K562 (cell line): ENCODE measurements around the gene RNF2. TPM values are rescaled to one million over a fixed set of nuclear protein-coding genes. Genes with fewer than 3 reads are reported as not detected.
A peak's percentile ranks its signal among the peaks of the same experiment; 100 is the strongest.

Experiments
- ATAC-seq: fragments of 200-7000 bp; cut with Tn5 transposase; 3 replicates; pipeline ENCODE4 v1.9.1; 2020; ENCODE audit warnings: moderate library complexity
- BruUV-seq: library from RNA; stranded (reverse); fragments of 400-500 nt; replicated peaks from 2 replicates; lab custom pipeline; 2021; lab: Mats Ljungman, UMichigan
- CTCF ChIA-PET: fragments of 300-600 bp; formaldehyde crosslinking; extraction: SDS; loops from one replicate; lab custom pipeline; 2021; ENCODE audit warnings: low intra/inter-chr PET ratio; lab: Yijun Ruan, JAX
- POLR2A ChIA-PET: fragments of 300-600, 350-650 bp; sonication (Branson Sonifier 250); formaldehyde crosslinking; extraction: SDS; loops from one replicate; lab custom pipeline; 2021; ENCODE audit warnings: antibody characterized with exemption, inconsistent platforms; lab: Yijun Ruan, JAX
- DNase-seq, 4 experiments: peaks; one replicate each; pipeline versions ENCODE4 v3.0.0 to v3.0.0-alpha.2; 2011 to 2018; ENCODE audit warnings: low spot score in 3 of 4, mixed read lengths in 3 of 4; ENCODE audit errors: extremely low read depth in 1 of 4
- FAIRE-seq: peaks from 2 replicates; lab custom pipeline; 2011; peaks lifted over from hg19 to GRCh38; lab: Jason Lieb, UNC
- H2AFZ ChIP-seq: 2 replicates; pipeline ENCODE4 v1.6.0; 2011; ENCODE audit warnings: low read depth, low read length, control low read depth, inconsistent platforms
- H3K27ac ChIP-seq: fragments of 200-600 bp; 3 replicates; pipeline ENCODE4 v1.8.0; 2011; ENCODE audit warnings: low read depth, mild to moderate bottlenecking, control low read depth, inconsistent platforms, low read length, moderate library complexity, mixed read lengths; ENCODE audit errors: extremely low read depth
- H3K27me3 ChIP-seq, 2 experiments: fragments of 300-600 bp in 1 of 2; 2 replicates in 1 of 2; 3 replicates in 1 of 2; pipeline versions ENCODE4 v1.6.0 to v1.8.0; 2011; ENCODE audit warnings: inconsistent platforms in 2 of 2, low read length in 2 of 2, mild to moderate bottlenecking in 1 of 2, mixed read lengths in 1 of 2, moderate library complexity in 1 of 2; ENCODE audit not compliant: control insufficient read depth in 2 of 2, insufficient read depth in 2 of 2
- H3K36me3 ChIP-seq: fragments of 300-600 bp; 3 replicates; pipeline ENCODE4 v1.8.0; 2011; ENCODE audit warnings: mild to moderate bottlenecking, low read length, inconsistent platforms; ENCODE audit not compliant: control insufficient read depth, insufficient read depth
- H3K4me1 ChIP-seq, 2 experiments: fragments of 200-600 bp in 1 of 2; replicated peaks in 1 of 2; 2 replicates in 1 of 2; 3 replicates in 1 of 2; pipeline versions ENCODE4 v1.5.1 to v1.8.0; 2011; ENCODE audit warnings: inconsistent platforms in 2 of 2, low read length in 2 of 2, mild to moderate bottlenecking in 1 of 2, mixed read lengths in 1 of 2, moderate library complexity in 1 of 2; ENCODE audit not compliant: control insufficient read depth in 2 of 2, insufficient read depth in 2 of 2
- H3K4me2 ChIP-seq: 2 replicates; pipeline ENCODE4 v1.6.1; 2011; ENCODE audit warnings: low read length, control low read depth, inconsistent platforms, mixed read lengths; ENCODE audit not compliant: insufficient read depth
- H3K4me3 ChIP-seq: fragments of 200-600 bp; sonication (generic), shearing (Covaris generic); 2 replicates; pipeline ENCODE4 v1.5.1; 2016; ENCODE audit warnings: control low read depth, inconsistent platforms
- H3K79me2 ChIP-seq: fragments of 200-600 bp; 3 replicates; pipeline ENCODE4 v1.8.0; 2011; ENCODE audit warnings: low read length, inconsistent platforms; ENCODE audit not compliant: control insufficient read depth, insufficient read depth
- H3K9ac ChIP-seq, 2 experiments: 2 replicates each; pipeline versions ENCODE4 v1.6.0 to v1.6.1; 2011; ENCODE audit warnings: low read depth in 2 of 2, low read length in 2 of 2, control low read depth in 1 of 2, inconsistent platforms in 1 of 2, mild to moderate bottlenecking in 1 of 2, mixed read lengths in 1 of 2; ENCODE audit not compliant: insufficient read depth in 1 of 2
- H3K9me1 ChIP-seq: one replicate; pipeline ENCODE4 v1.6.0; 2011; ENCODE audit warnings: inconsistent platforms, mild to moderate bottlenecking, low read length, moderate library complexity; ENCODE audit not compliant: control insufficient read depth, insufficient read depth
- H3K9me3 ChIP-seq: replicated peaks from 2 replicates; pipeline ENCODE4 v1.5.1; 2011; ENCODE audit warnings: low read depth, low read length, inconsistent platforms; ENCODE audit not compliant: control insufficient read depth, insufficient read depth
- H4K20me1 ChIP-seq: replicated peaks from 2 replicates; pipeline ENCODE4 v1.6.1; 2011; ENCODE audit warnings: low read length, inconsistent platforms, mixed read lengths; ENCODE audit not compliant: control insufficient read depth, insufficient read depth
- BRD9 ChIP-seq: fragments of 450-650 bp; IDR thresholded peaks from 2 replicates; pipeline ENCODE4 v1.6.1; 2018; ENCODE audit warnings: low read depth; ENCODE audit not compliant: partially characterized antibody
- CHCHD3 ChIP-seq: fragments of 250-450 bp; sonication (Bioruptor Pico); IDR thresholded peaks from 2 replicates; pipeline ENCODE4 v2.1.2; 2022; ENCODE audit warnings: mild to moderate bottlenecking
- JUN ChIP-seq, 2 experiments: sonication (generic) in 1 of 2; formaldehyde crosslinking in 1 of 2; IDR thresholded peaks; 2 replicates each; pipeline versions ENCODE4 v1.6.1 to v1.8.0; 2012 to 2022; ENCODE audit warnings: borderline replicate concordance in 2 of 2, mild to moderate bottlenecking in 2 of 2, improper control_type of control experiment in 1 of 2, low read depth in 1 of 2, low read length in 1 of 2, missing genetic modification reagents in 1 of 2
- MBD2 ChIP-seq: sonication (generic); IDR thresholded peaks from 2 replicates; pipeline ENCODE4 v1.6.1; 2016; ENCODE audit warnings: low read depth, borderline replicate concordance
- MEIS2 ChIP-seq: fragments of 450-650 bp; IDR thresholded peaks from 2 replicates; pipeline ENCODE4 v1.6.1; 2014; ENCODE audit warnings: mild to moderate bottlenecking; ENCODE audit not compliant: partially characterized antibody
- PURB ChIP-seq: sonication (generic); formaldehyde crosslinking; IDR thresholded peaks from 2 replicates; pipeline ENCODE4 v1.9.0; 2021; ENCODE audit warnings: low read depth, mild to moderate bottlenecking, missing genetic modification reagents
- RCOR1 ChIP-seq, 2 experiments: IDR thresholded peaks; 2 replicates each; pipeline ENCODE4 v1.6.1; 2012; ENCODE audit warnings: low read depth in 2 of 2, low read length in 2 of 2, borderline replicate concordance in 1 of 2, improper control_type of control experiment in 1 of 2
- RNF219 ChIP-seq: fragments of 250-450 bp; sonication (Bioruptor Pico); IDR thresholded peaks from 2 replicates; pipeline ENCODE4 v1.5.0; 2022; ENCODE audit warnings: mild to moderate bottlenecking
- SMAD4 ChIP-seq: fragments of 250-450 bp; sonication (Bioruptor Pico); conservative IDR thresholded peaks from 2 replicates; pipeline ENCODE4 v1.8.0; 2021; ENCODE audit warnings: inconsistent platforms, mild to moderate bottlenecking, moderate library complexity
- SNAPC5 ChIP-seq: fragments of 250-450 bp; sonication (Bioruptor Pico); IDR thresholded peaks from 2 replicates; pipeline ENCODE4 v1.8.0; 2021; ENCODE audit warnings: moderate library complexity, mild to moderate bottlenecking, inconsistent platforms
- SREBF2 ChIP-seq: sonication (generic); formaldehyde crosslinking; IDR thresholded peaks from 2 replicates; pipeline ENCODE4 v1.4.0; 2020; ENCODE audit warnings: mild to moderate bottlenecking, missing genetic modification reagents
- ZBTB26 ChIP-seq: fragments of 450-650 bp; formaldehyde crosslinking; IDR thresholded peaks from 2 replicates; pipeline ENCODE4 v1.4.0; 2022; ENCODE audit warnings: missing genetic modification characterization
- ZKSCAN3 ChIP-seq: fragments of 250-450 bp; sonication (Bioruptor Pico); IDR thresholded peaks from 2 replicates; pipeline ENCODE4 v1.4.0; 2020
- ZNF23 ChIP-seq: fragments of 250-450 bp; sonication (Bioruptor Pico); IDR thresholded peaks from 2 replicates; pipeline ENCODE4 v1.4.0; 2020; ENCODE audit warnings: mild to moderate bottlenecking
- ZNF316 ChIP-seq: fragments of 450-650 bp; IDR thresholded peaks from 2 replicates; pipeline ENCODE4 v1.6.1; 2016
- ZNF347 ChIP-seq: fragments of 450-650 bp; formaldehyde crosslinking; IDR thresholded peaks from 2 replicates; pipeline ENCODE4 v1.4.0; 2020; ENCODE audit warnings: low read depth, mild to moderate bottlenecking, moderate library complexity
- ZNF584 ChIP-seq: fragments of 200-800 bp; sonication (Bioruptor generic); IDR thresholded peaks from 2 replicates; pipeline ENCODE4 v1.6.1; 2016; ENCODE audit warnings: low read depth, mild to moderate bottlenecking, missing genetic modification characterization, missing compliant biosample characterization
- ZNF644 ChIP-seq: fragments of 200-800 bp; sonication (Bioruptor generic); IDR thresholded peaks from 2 replicates; pipeline ENCODE4 v1.6.1; 2016; ENCODE audit warnings: low read depth, missing genetic modification characterization, missing compliant biosample characterization
- ZNF830 ChIP-seq: fragments of 250-450 bp; sonication (Bioruptor Pico); IDR thresholded peaks from 2 replicates; pipeline ENCODE4 v1.5.0; 2021; ENCODE audit warnings: mild to moderate bottlenecking
- WGBS: fragments of 100-300 bp; shearing (Covaris generic); methylation state at CpG from one replicate; pipeline ENCODE4 v1.1.6; 2016; ENCODE audit warnings: low coverage, mixed read lengths; ENCODE audit not compliant: insufficient coverage; ENCODE audit errors: missing lambda C conversion rate; 5-methylcytosine and 5-hydroxymethylcytosine counted together
- in situ Hi-C: fragments of 300-500 bp; cut with MboI; formaldehyde crosslinking; loops from 4 replicates; pipeline ENCODE4 v1.15.0; 2018; ENCODE audit warnings: inconsistent platforms, mixed read lengths
- intact Hi-C: fragments of 100-400 bp; cut with micrococcal nuclease; formaldehyde crosslinking; loops from 2 replicates; pipeline ENCODE4 v1.14.2; 2022
- polyA plus RNA-seq, 8 experiments: library from polyadenylated mRNA; depleted of rRNA in 4 of 8; stranded (reverse) in 5 of 8; unstranded in 3 of 8; fragments of >200 nt; fragmentation: Nextera tagmentation in 2 of 8; fragmentation: Illumina TruSeq in 1 of 8; extraction: Ambion mirVana in 2 of 8; extraction: Trizol in 1 of 8; gene quantifications; 2 replicates each; pipeline versions ENCODE4 v1.2.1 to v1.2.3, GENCODE V29; 2011 to 2014; ENCODE audit warnings: inconsistent platforms in 1 of 8, missing spikeins in 1 of 8
- total RNA-seq, 7 experiments: library from RNA; depleted of rRNA in 6 of 7; stranded (reverse); fragments of >200 nt in 6 of 7; fragmentation: Illumina TruSeq in 2 of 7; extraction: Trizol in 2 of 7; gene quantifications; 2 replicates each; pipeline versions ENCODE4 v1.2.1 to v1.2.3, GENCODE V29; 2011 to 2021; ENCODE audit warnings: low replicate concordance in 1 of 7

The RNF2 gene
- total and polyA plus RNA-seq, 9 of the 15 experiments (the other 6 are each of a cell fraction or from before 2014, with no cell fraction given), result 7.1 to 66.5 (median 32.9) TPM

- Histone ChIP-seq H4K20me1 (no peaks in the 10 kb centered on the region), H3K9me3 (no peaks in the 10 kb centered on the region), H3K27ac (no peak overlapping the region), H3K9me1 (no peaks in the 10 kb centered on the region), H3K79me2 (no peaks in the 10 kb centered on the region), H3K4me1 (peaks cover 0 to 25% of the 10 kb centered on the region in 2 experiments; a peak in 3 of 5 replicates), H3K9ac (no peak overlapping the region), H3K4me3 (no peak overlapping the region), H3K27me3 (no peaks in the 10 kb centered on the region), H3K36me3 (no peaks in the 10 kb centered on the region), H3K4me2 (no peak overlapping the region), H2AFZ (no peak overlapping the region)
- WGBS, result 37% methylated on average over 3 of the region's 3 CpGs
- DNase-seq, result peak in 1 of 4 experiments; percentile 9
- in situ Hi-C loops, result no loop called here
- no TSS peak for BruUV-seq
- no peak for FAIRE-seq
- no peak; the same call in 2 of the 3 replicates for ATAC-seq
- ChIA-PET POLR2A (interaction anchor here (0.7 to 1.3 kb wide), 5 partner anchors 8 to 1414 kb away, joined by 3 read pairs; no protein-coding TSS in a partner anchor), CTCF (no interaction called here)
- intact Hi-C loops, result no loop called here
- TF ChIP-seq ZKSCAN3 (CRISPR knock-in tag), result no peak
- TF ChIP-seq SNAPC5, result no peak
- no peak for TF ChIP-seq BRD9
- no peak for TF ChIP-seq ZNF316
- TF ChIP-seq ZNF644, result no peak
- TF ChIP-seq PURB, result no peak
- TF ChIP-seq CHCHD3, result no peak
- TF ChIP-seq ZBTB26 (CRISPR knock-in tag), result no peak
- TF ChIP-seq ZNF830 (CRISPR knock-in tag), result no peak
- no peak for TF ChIP-seq JUN (IDR thresholded peaks at IDR 0.05; ENCODE audit: borderline replicate concordance, low read depth, low read length)
- no peak for TF ChIP-seq JUN (CRISPR knock-in tag; IDR thresholded peaks at IDR 0.05; ENCODE audit: borderline replicate concordance)
- no peak for TF ChIP-seq SREBF2 (CRISPR knock-in tag)
- no peak for TF ChIP-seq SMAD4 (CRISPR knock-in tag)
- no peak for TF ChIP-seq ZNF347 (CRISPR knock-in tag)
- peak; percentile 97 for TF ChIP-seq MEIS2
- no peak for TF ChIP-seq ZNF23 (CRISPR knock-in tag)
- no peak for TF ChIP-seq ZNF584
- no peak for TF ChIP-seq MBD2
- no peak for TF ChIP-seq RNF219 (CRISPR knock-in tag)
- TF ChIP-seq RCOR1 (IDR thresholded peaks at IDR 0.05; ENCODE audit: borderline replicate concordance in 1 of 2, low read depth in 2 of 2, low read length in 2 of 2), result peak in 1 of 2 experiments; percentile 58; a peak in 1 of 4 replicates
Measured at GRCh38 chr1:185015631-185016030, 29.7 kb upstream of the RNF2 start.
